Small intestine (tissue), 16 donors: Measurements from ENCODE around the gene MYO9B. TPM values are rescaled to one million over a fixed set of nuclear protein-coding genes. Genes with fewer than 3 reads are reported as not detected.

Experiments
- DNase-seq, 2 donors: peaks; one replicate each; pipeline versions ENCODE4 v3.0.0 to v3.0.0-alpha.2; 2013
- FAIRE-seq: peaks from 2 replicates; lab custom pipeline; 2012; peaks lifted over from hg19 to GRCh38; lab: Jason Lieb, UNC
- H3K27ac ChIP-seq, 3 donors: one replicate each; pipeline ENCODE4 v1.5.1; 2013; ENCODE audit warnings: low read length in 2 of 3, mild to moderate bottlenecking in 2 of 3, control low read depth in 1 of 3, inconsistent platforms in 1 of 3, low read depth in 1 of 3, moderate library complexity in 1 of 3
- H3K27me3 ChIP-seq, 3 donors: one replicate each; pipeline ENCODE4 v1.6.1; 2013; ENCODE audit warnings: low read length in 3 of 3, inconsistent platforms in 1 of 3; ENCODE audit not compliant: control insufficient read depth in 3 of 3, insufficient read depth in 3 of 3
- H3K36me3 ChIP-seq, 3 donors: one replicate each; pipeline ENCODE4 v1.6.1; 2013; ENCODE audit warnings: low read length in 3 of 3, inconsistent platforms in 1 of 3, low read depth in 1 of 3, mild to moderate bottlenecking in 1 of 3, moderate library complexity in 1 of 3; ENCODE audit not compliant: control insufficient read depth in 3 of 3, insufficient read depth in 2 of 3
- H3K4me1 ChIP-seq, 3 donors: one replicate each; pipeline ENCODE4 v1.6.1; 2013; ENCODE audit warnings: low read length in 2 of 3, inconsistent platforms in 1 of 3, low read depth in 1 of 3, mild to moderate bottlenecking in 1 of 3, moderate library complexity in 1 of 3; ENCODE audit not compliant: control insufficient read depth in 3 of 3, insufficient read depth in 2 of 3
- H3K4me3 ChIP-seq, 3 donors: one replicate each; pipeline ENCODE4 v1.5.1; 2013; ENCODE audit warnings: low read length in 3 of 3, control low read depth in 1 of 3, inconsistent platforms in 1 of 3, low read depth in 1 of 3, mild to moderate bottlenecking in 1 of 3, moderate library complexity in 1 of 3
- H3K9me3 ChIP-seq, 2 donors: one replicate each; pipeline ENCODE4 v1.6.1; 2013; ENCODE audit warnings: low read depth in 1 of 2, low read length in 1 of 2; ENCODE audit not compliant: control insufficient read depth in 2 of 2, insufficient read depth in 1 of 2
- WGBS, 3 donors: extraction: QIAGEN DNeasy Blood & Tissue Kit; methylation state at CpG; one replicate each; pipeline ENCODE4 v1.1.7; 2013; 5-methylcytosine and 5-hydroxymethylcytosine counted together
- long read RNA-seq, 10 donors: transcript quantifications; one replicate each; lab custom pipeline, GENCODE V29; 2026
- polyA plus RNA-seq, 4 donors: library from polyadenylated mRNA; stranded (reverse) in 3 of 4; unstranded in 1 of 4; fragments of 200-250 nt in 3 of 4; fragments of 120-200 nt in 1 of 4; gene quantifications; one replicate each; pipeline versions ENCODE4 v1.2.1 to v1.2.3, GENCODE V29; 2013
- donor health status: healthy with polysubstance abuse.
- donor health status: control.
- donor health status: control.
- donor health status: Bipolar disorder and iron deficiency.
- donor health status: healthy.

Gene MYO9B, protein sequence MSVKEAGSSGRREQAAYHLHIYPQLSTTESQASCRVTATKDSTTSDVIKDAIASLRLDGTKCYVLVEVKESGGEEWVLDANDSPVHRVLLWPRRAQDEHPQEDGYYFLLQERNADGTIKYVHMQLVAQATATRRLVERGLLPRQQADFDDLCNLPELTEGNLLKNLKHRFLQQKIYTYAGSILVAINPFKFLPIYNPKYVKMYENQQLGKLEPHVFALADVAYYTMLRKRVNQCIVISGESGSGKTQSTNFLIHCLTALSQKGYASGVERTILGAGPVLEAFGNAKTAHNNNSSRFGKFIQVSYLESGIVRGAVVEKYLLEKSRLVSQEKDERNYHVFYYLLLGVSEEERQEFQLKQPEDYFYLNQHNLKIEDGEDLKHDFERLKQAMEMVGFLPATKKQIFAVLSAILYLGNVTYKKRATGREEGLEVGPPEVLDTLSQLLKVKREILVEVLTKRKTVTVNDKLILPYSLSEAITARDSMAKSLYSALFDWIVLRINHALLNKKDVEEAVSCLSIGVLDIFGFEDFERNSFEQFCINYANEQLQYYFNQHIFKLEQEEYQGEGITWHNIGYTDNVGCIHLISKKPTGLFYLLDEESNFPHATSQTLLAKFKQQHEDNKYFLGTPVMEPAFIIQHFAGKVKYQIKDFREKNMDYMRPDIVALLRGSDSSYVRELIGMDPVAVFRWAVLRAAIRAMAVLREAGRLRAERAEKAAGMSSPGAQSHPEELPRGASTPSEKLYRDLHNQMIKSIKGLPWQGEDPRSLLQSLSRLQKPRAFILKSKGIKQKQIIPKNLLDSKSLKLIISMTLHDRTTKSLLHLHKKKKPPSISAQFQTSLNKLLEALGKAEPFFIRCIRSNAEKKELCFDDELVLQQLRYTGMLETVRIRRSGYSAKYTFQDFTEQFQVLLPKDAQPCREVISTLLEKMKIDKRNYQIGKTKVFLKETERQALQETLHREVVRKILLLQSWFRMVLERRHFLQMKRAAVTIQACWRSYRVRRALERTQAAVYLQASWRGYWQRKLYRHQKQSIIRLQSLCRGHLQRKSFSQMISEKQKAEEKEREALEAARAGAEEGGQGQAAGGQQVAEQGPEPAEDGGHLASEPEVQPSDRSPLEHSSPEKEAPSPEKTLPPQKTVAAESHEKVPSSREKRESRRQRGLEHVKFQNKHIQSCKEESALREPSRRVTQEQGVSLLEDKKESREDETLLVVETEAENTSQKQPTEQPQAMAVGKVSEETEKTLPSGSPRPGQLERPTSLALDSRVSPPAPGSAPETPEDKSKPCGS (N-terminal part only)
- polyA plus RNA-seq = 10 to 100 TPM; 31.6 to 62.1 (median 47.9) TPM
- long read RNA-seq, donor 1 = 0 reads
- long read RNA-seq, donor 2 = 0 reads
- long read RNA-seq, donor 3, partial matches to known transcripts = 5 of 5 reads
- long read RNA-seq, donor 3, other reads (novel, unspliced or antisense) = 0 of 5 reads
- long read RNA-seq, donor 4 = 0 reads
- long read RNA-seq, donor 5 = 0 reads
- long read RNA-seq, donor 6 = 0 reads
- long read RNA-seq, donor 7, partial matches to known transcripts = 0 of 1 reads
- long read RNA-seq, donor 7, other reads (novel, unspliced or antisense) = 0 of 1 reads
- long read RNA-seq, donor 8 = 0 reads
- long read RNA-seq, donor 9, partial matches to known transcripts = 0 of 17 reads
- long read RNA-seq, donor 9, other reads (novel, unspliced or antisense) = 17 of 17 reads
- long read RNA-seq, donor 10, partial matches to known transcripts = 104 of 104 reads
- long read RNA-seq, donor 10, other reads (novel, unspliced or antisense) = 0 of 104 reads

DNA sequence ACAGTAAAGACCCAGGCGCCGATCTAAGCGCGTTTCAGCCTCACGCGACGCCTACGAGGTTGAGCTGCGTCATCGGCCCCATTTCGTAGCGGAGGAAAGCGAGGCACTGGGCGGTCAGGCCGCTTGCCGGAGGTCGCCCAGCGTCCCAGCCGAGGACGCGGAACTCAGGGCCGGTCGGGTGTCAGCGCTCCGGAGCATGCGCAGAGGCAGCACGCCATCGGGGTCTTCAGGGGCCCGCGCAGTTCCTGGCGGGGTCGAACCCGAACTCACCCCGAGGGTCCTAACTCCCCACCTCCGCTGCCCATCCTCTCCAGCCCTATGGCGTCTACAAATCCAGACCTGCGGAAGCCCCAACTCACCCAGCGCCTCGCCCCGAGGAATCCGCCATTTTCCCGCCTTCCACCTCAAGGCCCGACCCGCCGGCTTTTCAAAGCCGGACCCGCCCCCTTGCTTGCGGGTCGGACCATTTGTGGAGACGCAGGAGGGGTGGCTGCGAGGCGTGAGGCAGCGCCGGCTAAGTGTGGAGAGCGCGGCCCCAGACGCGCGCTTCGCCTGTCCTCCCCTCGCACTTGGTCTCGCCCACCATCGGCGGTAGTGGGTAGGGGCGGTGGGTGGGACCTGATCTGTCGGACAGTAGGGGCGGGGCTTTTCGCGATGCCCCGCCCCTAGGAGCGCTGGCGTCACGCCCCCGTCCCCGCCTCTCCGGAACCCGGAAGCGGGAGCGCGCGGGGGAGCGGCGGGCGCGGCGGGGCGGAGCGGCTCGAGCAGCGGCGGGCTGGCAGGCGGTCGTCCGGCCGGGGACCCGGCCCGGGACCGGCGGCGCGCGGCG, at the start of gene MYO9B, which contains the start of gene HAUS8:
Gene MYO9B (plus strand): TSS at position 743 of the 829 bp plus-strand sequence. CDS start 25,941 bp downstream, outside the sequence.
Gene HAUS8 (minus strand): TSS at position 418 of the 829 bp plus-strand sequence. CDS start 30 bp downstream, at position 388.
- DNase-seq (peak; percentile 99 to 100), FAIRE-seq (no peak)
- Histone ChIP-seq H3K4me3 (peak within 1 kb of the TSS; percentile 85 to 89 (median 87)), H3K36me3 (peaks cover 0 to 38% (median 0%) of the 10 kb centered on the region in 3 donors), H3K27ac (peak within 1 kb of the TSS; percentile 60 to 91 (median 88)), H3K9me3 (no peaks in the 10 kb centered on the region), H3K27me3 (no peaks in the 10 kb centered on the region), H3K4me1 (peaks cover 2 to 19% (median 9%) of the 10 kb centered on the region in 3 donors)
- 0% methylated on average over 78 to 103 of the region's 103 CpGs for WGBS, 3 donors

DNA sequence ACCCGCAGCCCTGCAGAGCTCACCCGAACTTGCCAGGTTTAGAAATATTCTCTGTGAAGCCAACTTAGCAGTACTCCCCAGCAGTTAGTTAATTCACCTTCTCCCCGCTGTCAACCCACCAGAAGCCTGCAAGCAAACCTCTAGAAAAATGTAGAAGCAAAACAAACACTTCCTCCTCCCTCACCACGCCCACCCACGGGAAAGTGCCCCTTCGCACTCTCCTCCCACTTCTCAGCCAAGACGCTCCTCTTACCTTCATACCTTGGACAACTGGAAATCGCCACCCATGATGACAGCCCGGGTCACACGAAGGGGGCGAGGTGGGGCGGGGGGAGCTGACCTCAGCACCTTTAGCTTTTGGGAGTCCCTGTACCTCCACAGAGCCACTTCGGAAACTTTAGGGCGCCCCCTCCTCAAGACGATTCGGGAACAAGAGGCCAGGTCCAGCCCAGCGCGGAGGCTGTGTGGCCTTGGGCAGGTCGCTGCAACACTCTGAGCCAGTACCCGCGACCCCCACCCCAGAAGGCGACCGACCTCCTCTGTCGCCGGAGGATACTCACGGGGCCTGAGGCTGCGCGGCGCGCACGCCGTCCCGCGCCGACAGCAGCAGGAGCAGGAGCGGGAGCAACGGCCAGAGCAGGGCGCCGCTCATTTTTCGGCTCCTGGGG, 49.5 kb upstream of the MYO9B start:
- peak in 1 of 2 donors; percentile 30 for DNase-seq
- Histone ChIP-seq H3K4me3 (peak overlapping the region in 1 of 3 donors; percentile 39), H3K36me3 (no peaks in the 10 kb centered on the region), H3K27me3 (peaks cover 5 to 32% (median 26%) of the 10 kb centered on the region in 3 donors), H3K4me1 (no peaks in the 10 kb centered on the region), H3K9me3 (peaks cover 0 to 24% of the 10 kb centered on the region in 2 donors), H3K27ac (no peak overlapping the region)
- 1 to 9% (median 6%) methylated on average over 32 to 40 of the region's 40 CpGs for WGBS, 3 donors
- FAIRE-seq = no peak

DNA sequence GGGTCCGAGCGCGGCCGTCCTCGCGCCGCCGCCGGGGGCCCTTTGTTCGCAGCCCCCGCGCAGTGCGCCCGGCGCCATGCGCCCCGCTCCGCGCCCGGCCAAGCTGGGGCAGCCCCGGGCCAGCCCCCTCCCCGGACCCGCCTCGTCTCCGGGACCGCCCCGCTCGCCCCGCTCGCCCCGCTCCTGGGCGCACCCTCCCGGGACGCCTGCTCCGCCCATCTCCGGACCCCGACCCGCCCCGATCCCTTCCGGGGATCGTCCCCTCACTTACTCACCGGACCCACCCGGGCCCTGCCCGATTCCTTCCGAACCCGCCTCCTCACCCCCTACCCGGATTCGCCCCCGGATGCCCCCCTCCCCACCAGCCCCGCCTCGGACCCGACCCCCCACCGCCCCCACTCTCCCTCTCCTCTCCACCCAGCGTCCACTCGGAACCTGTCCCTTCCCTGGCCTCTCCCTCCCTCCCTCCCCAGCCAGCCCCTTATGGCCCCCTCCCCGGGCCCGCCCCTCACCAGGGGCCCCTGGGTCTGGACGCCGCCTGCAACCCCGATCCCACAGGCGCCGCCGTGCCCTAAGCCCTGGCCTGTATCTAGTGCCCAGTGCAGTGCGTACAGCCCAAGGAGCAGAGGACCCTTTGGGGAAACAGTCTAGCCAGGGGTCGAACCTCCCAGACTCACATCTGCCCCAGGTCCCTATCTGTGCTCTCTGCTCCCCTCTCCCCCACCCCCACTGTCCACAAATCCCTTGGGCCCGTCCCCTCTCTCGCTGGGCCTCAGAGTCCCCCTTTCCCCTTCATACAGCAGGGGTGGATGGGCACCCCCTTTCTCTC, 48.7 kb upstream of the MYO9B start, which contains the start of gene CPAMD8:
Gene CPAMD8 (minus strand): TSS at position 105 of the 829 bp plus-strand sequence. CDS start 168 bp downstream, outside the sequence.
- Histone ChIP-seq H3K27ac (no peak within 1 kb of the TSS), H3K4me3 (peak within 1 kb of the TSS in 1 of 3 donors; percentile 39), H3K9me3 (peaks cover 0 to 24% of the 10 kb centered on the region in 2 donors), H3K4me1 (no peaks in the 10 kb centered on the region), H3K27me3 (peaks cover 5 to 32% (median 26%) of the 10 kb centered on the region in 3 donors), H3K36me3 (no peaks in the 10 kb centered on the region)
- FAIRE-seq (no peak), DNase-seq (peak in 1 of 2 donors; percentile 8)
- 7 to 18% (median 15%) methylated on average over 30 to 67 of the region's 67 CpGs for WGBS, 3 donors

DNA sequence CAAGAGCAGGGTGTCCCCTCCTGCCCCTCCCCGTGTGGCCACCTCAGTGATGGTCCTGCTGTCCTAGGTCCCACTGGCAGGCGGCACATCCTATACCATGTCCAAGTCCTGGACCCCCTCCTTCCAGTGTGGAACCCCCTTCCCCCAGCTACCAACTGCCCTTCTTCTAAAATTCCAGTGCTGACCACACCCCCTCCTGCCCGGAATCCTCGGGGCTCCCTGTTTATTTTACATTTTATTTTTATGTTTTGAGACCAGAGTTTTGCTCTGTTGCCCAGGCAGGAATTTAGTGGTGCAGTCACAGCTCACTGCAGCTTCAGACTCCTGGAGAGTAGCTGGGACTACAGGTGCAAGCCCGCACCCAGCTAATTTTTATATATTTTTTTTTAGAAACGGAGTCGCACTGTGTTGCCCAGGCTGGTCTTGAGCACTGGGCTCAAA, 48.0 kb upstream of the MYO9B start:
- no peaks in the 10 kb centered on the region for H3K4me1 ChIP-seq
- no peak for DNase-seq
- H3K36me3 ChIP-seq = no peaks in the 10 kb centered on the region
- FAIRE-seq = no peak
- peaks cover 5 to 32% (median 26%) of the 10 kb centered on the region in 3 donors for H3K27me3 ChIP-seq
- peaks cover 0 to 19% of the 10 kb centered on the region in 2 donors for H3K9me3 ChIP-seq
- no peak overlapping the region for H3K27ac ChIP-seq
- WGBS, 3 donors = 52 to 55% (median 54%) methylated on average over 5 to 7 of the region's 7 CpGs
- no peak overlapping the region for H3K4me3 ChIP-seq

DNA sequence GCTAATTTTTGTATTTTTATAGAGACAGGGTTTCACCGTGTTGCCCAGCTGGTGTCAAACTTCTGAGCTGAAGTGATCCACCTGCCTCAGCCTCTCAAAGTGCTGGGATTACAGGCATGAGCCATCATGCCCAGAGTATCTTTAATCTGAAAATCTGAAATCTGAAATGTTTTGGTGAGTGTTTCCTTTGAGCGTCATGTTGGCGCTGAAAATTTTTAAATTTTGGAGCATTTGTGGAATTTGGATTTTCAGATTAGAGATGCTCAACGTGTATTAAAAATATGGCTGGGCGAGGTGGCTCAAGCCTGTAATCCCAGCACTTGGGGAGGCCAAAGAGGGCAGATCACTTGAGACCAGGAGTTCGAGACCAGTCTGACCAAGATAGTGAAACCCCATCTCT, 43.8 kb upstream of the MYO9B start:
- 80 to 85% (median 83%) methylated on average over 6 of the region's 6 CpGs for WGBS, 3 donors
- Histone ChIP-seq H3K4me3 (no peak overlapping the region), H3K27ac (no peak overlapping the region), H3K27me3 (peaks cover 0 to 13% (median 9%) of the 10 kb centered on the region in 3 donors), H3K9me3 (no peaks in the 10 kb centered on the region), H3K36me3 (no peaks in the 10 kb centered on the region), H3K4me1 (no peaks in the 10 kb centered on the region)
- no peak for DNase-seq
- FAIRE-seq = no peak

DNA sequence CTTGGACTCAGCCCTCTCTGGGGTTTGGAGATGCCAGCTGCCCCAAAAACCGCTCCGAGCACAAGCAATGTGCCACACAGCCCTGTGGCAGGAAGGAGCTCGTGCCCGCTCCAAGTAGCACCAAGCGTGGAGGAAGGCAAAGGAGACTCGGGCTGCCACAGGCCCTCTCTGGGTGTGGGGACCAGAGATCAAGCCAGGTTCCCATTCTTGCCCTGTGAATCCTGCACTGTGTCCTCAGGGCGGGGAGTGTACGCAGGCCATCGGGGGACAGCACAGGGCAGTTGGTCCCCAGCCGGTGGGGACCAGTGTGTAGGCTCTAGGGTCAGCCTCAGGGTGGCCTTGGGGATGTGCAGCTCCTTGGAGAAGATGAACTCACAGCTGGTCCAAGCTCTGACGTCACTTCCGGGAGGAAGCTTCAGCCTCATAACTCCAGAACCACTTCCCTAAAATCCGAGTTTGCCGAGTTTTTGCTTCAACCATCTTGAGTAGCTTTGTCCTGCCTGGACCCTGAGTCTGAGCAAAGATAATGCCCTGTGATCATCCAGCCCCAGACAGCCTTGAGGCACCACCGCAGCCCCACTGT, 39.6 kb upstream of the MYO9B start:
- Histone ChIP-seq H3K9me3 (no peaks in the 10 kb centered on the region), H3K4me1 (no peaks in the 10 kb centered on the region), H3K36me3 (no peaks in the 10 kb centered on the region), H3K27me3 (no peaks in the 10 kb centered on the region), H3K4me3 (no peak overlapping the region), H3K27ac (no peak overlapping the region)
- no peak for DNase-seq
- 74 to 77% (median 77%) methylated on average over 15 of the region's 15 CpGs for WGBS, 3 donors
- FAIRE-seq = no peak
